Activated naive CD8-positive, alpha-beta T cell treated with anti-CD3 and anti-CD28 coated beads, Interleukin-2, amount 50 U/mL, for 24 hours (primary cell): ENCODE data around the gene QRFPR.
A peak's percentile ranks its signal among the peaks of the same experiment; 100 is the strongest.

ENCODE experiments used
- ATAC-seq: fragments of 150-1000 bp; cut with Tn5 transposase; one replicate; pipeline ENCODE4 v1.10.0; 2021
- DNase-seq: peaks from one replicate; pipeline ENCODE4 v3.0.0; 2021
- H3K27ac Mint-ChIP-seq: one replicate; pipeline ENCODE4 v1.8.0; 2021; ENCODE audit warnings: mild to moderate bottlenecking, mixed read lengths
- H3K27me3 Mint-ChIP-seq: one replicate; pipeline ENCODE4 v1.8.0; 2021; ENCODE audit warnings: mixed read lengths
- H3K36me3 Mint-ChIP-seq: one replicate; pipeline ENCODE4 v1.8.0; 2021; ENCODE audit warnings: low read depth, mixed read lengths
- H3K4me1 Mint-ChIP-seq: one replicate; pipeline ENCODE4 v1.8.0; 2021; ENCODE audit warnings: mixed read lengths
- H3K4me3 Mint-ChIP-seq: one replicate; pipeline ENCODE4 v1.8.0; 2021; ENCODE audit warnings: mild to moderate bottlenecking, moderate library complexity, mixed read lengths
- H3K9me3 Mint-ChIP-seq: one replicate; pipeline ENCODE4 v1.8.0; 2021; ENCODE audit warnings: mixed read lengths

The QRFPR gene

DNA sequence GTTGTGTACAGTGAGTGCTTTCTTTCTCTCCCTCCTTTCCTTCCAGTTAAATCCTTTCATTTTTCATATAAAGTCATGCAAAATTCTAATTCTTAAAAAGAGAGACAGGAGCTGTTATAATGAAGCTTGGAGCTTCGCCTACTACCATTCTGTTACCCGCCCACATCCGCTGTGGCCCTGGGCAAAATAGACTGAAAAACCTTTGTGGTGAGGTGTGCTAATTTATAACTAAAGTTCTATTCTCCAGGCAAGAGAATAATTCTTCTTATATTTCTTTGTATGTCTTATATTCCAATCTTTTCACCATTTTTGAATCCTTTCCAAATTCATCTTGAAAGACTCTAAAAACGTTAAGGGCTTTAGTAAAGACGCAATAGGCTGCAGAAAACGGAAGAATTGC is 7.0 kb downstream of the QRFPR start:
- Mint-ChIP-seq H3K27me3 (peaks cover 25% of the 10 kb centered on the region), H3K9me3 (no peaks in the 10 kb centered on the region)

DNA sequence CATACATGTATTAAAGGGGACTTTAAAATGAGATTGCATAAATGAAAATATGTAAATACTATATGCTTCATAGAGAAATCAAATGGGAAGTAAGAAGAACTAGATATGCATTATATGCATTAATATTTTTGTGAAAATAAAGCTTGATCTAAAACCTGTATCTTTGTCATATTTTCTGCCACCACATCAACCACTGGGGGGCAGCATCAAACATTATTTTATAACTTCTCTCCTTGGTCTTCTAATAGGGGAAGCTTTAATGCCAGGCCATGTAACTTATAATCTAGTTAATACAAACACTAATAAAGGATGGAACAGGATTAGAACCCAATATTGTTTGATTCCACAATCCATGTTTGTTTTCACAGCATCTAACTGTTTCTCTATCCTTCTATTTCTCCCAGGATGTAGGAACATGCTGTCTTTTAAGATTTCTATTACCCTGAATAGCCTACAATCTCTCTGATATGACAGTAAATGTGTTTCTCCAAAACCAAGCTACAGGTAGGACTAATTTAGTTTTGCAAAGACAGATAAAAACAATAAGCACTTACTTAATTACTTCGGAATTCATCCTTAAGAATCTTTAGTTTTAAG is 10.0 kb downstream of the QRFPR start:
- DNase-seq (peak; percentile 34), ATAC-seq (no peak)
- no peaks in the 10 kb centered on the region for H3K9me3 Mint-ChIP-seq
- H3K4me1 Mint-ChIP-seq, result no peaks in the 10 kb centered on the region
- H3K27ac Mint-ChIP-seq, result no peak overlapping the region
- H3K36me3 Mint-ChIP-seq, result no peaks in the 10 kb centered on the region
- H3K27me3 Mint-ChIP-seq, result peaks cover 17% of the 10 kb centered on the region
- H3K4me3 Mint-ChIP-seq, result no peak overlapping the region

More for the DNA sequence above, 7.0 kb downstream of the QRFPR start:
- no peak for ATAC-seq
- no peak for DNase-seq
- Mint-ChIP-seq H3K27ac (no peak overlapping the region), H3K36me3 (no peaks in the 10 kb centered on the region), H3K4me3 (no peak overlapping the region), H3K4me1 (no peaks in the 10 kb centered on the region)

DNA sequence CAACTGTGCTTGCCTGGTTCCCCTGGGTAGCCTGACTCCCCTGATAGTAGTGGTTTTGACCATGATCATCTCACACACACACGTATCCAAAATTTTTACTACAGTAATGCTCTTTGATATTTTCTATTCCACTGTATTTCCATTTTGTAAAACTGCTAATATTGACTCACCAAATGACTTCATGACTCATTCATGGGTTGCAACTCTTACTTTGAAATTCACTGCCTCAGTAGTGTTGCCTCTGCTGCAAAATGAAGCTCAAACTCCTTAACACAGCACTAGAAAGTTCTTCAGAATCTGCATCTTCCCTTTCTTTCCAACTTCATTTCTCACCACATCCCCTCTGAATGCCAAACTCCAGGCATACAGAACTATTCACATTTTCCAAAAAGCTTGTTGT is 20.3 kb downstream of the QRFPR start:
- no peak overlapping the region for H3K4me3 Mint-ChIP-seq
- H3K4me1 Mint-ChIP-seq, result peaks cover 2% of the 10 kb centered on the region

DNA sequence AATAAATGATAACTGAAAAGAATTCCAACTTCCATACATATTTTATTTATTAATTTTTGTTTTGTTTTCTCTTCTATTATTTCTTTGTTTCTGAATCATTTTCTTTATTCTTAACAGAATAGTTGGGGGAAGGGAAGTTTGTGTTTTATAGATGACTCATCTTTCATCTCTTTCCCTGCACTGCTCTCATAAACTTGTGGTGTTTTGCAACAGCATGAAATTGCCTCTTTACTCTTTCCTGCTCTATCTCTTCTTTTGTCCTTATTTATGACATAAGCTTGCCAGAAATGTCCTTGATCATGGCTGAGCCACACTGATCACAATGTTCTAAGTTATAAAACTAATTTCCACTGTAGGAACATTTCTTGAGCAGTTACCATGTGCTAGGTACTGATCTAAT is 22.3 kb downstream of the QRFPR start:
- Mint-ChIP-seq H3K27me3 (peaks cover 23% of the 10 kb centered on the region), H3K9me3 (peaks cover 22% of the 10 kb centered on the region), H3K27ac (no peak overlapping the region), H3K4me1 (peaks cover 2% of the 10 kb centered on the region), H3K4me3 (no peak overlapping the region), H3K36me3 (no peaks in the 10 kb centered on the region)
- ATAC-seq (no peak), DNase-seq (no peak)

More for the DNA sequence above, 20.3 kb downstream of the QRFPR start:
- peaks cover 10% of the 10 kb centered on the region for H3K27me3 Mint-ChIP-seq
- no peaks in the 10 kb centered on the region for H3K36me3 Mint-ChIP-seq
- DNase-seq (no peak), ATAC-seq (no peak)
- H3K9me3 Mint-ChIP-seq, result peaks cover 4% of the 10 kb centered on the region
- no peak overlapping the region for H3K27ac Mint-ChIP-seq

DNA sequence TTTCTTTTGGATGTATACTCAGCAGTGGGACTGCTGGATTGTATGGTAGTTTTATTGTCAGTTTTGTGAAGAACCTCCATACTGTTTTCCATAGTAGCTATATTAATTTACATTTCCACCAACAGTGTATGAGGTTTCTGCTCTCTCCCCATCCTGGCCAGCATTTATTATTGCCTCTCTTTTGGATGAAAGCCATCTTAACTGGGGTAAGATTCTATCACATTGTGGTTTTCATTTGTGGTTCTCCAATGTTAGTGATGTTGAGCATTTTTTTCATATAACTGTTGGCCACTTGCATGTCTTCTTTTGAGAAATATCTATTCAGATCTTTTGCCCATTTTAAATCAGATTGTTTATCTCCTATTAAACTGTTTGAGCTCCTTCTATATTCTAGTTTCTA is 27.6 kb downstream of the QRFPR start:
- DNase-seq (no peak), ATAC-seq (no peak)
- Mint-ChIP-seq H3K4me3 (no peak overlapping the region), H3K36me3 (no peaks in the 10 kb centered on the region), H3K27ac (no peak overlapping the region), H3K27me3 (peaks cover 26% of the 10 kb centered on the region), H3K4me1 (no peaks in the 10 kb centered on the region), H3K9me3 (peaks cover 26% of the 10 kb centered on the region)

DNA sequence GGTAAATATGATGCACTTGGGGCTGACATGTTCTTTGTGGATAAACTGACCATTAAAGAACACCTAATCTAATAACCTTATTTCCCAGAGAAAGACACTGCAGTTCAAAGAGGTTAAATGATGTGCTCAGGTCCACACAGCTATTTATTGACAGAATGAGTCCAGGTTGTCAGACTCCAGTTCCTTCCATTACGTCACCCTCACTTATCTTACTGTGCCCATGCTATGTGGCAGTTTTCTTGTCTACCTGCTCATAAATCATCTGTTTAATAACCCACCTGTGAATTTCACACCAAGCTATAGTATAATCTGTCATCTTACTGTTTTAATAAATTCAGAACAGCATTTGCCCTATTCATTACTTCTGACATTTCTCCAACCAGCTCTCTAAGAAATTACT is 36.7 kb downstream of the QRFPR start:
- ATAC-seq, result no peak
- no peak overlapping the region for H3K4me3 Mint-ChIP-seq
- H3K36me3 Mint-ChIP-seq, result no peaks in the 10 kb centered on the region
- no peak for DNase-seq
- peaks cover 9% of the 10 kb centered on the region for H3K27me3 Mint-ChIP-seq
- H3K4me1 Mint-ChIP-seq, result no peaks in the 10 kb centered on the region
- no peaks in the 10 kb centered on the region for H3K9me3 Mint-ChIP-seq
- H3K27ac Mint-ChIP-seq, result no peak overlapping the region

DNA sequence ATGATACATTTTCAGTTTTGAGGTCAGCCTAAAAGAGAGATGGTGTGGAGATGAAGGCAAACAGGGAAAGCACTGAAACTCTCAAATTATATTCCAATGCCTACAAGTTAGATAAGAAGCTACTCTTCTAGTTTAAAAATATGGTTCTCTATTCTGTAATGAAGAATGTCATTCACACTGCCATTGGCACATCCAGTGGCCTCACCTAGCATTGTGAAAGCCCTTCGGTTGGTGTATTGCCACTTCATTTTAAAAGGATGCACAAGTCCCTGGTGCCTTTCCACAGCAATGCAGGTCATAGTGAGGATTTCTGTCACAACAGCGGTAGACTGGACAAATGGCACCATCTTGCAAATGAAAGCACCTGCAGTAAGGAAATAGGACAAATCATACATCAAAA is 40.6 kb downstream of the QRFPR start:
- no peaks in the 10 kb centered on the region for H3K36me3 Mint-ChIP-seq
- no peak overlapping the region for H3K4me3 Mint-ChIP-seq
- peaks cover 15% of the 10 kb centered on the region for H3K27me3 Mint-ChIP-seq
- H3K4me1 Mint-ChIP-seq, result peaks cover 7% of the 10 kb centered on the region
- no peak overlapping the region for H3K27ac Mint-ChIP-seq
- H3K9me3 Mint-ChIP-seq, result no peaks in the 10 kb centered on the region
- DNase-seq (no peak), ATAC-seq (no peak)

DNA sequence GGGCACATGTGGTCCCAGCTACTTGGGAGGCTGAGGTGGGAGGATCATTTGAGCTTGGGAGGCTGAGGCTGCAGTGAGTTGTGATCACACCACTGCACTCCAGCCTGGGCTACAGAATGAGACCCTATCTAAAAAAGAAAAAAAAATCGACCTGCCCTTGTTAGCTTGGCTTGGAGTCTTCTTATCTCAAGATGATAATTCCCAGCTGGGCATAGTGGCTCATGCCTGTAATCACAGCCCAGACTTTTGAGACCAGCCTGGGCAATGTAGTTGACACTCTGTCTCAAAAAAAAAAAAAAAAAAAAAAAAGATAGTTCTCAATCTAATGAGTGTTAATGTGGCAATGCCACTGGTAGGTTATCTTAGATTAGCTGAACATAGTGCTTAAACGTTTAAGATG is 41.0 kb downstream of the QRFPR start:
- H3K4me1 Mint-ChIP-seq, result peaks cover 7% of the 10 kb centered on the region
- DNase-seq (no peak), ATAC-seq (no peak)
- no peak overlapping the region for H3K27ac Mint-ChIP-seq
- no peaks in the 10 kb centered on the region for H3K36me3 Mint-ChIP-seq
- H3K4me3 Mint-ChIP-seq, result no peak overlapping the region
- peaks cover 13% of the 10 kb centered on the region for H3K27me3 Mint-ChIP-seq
- H3K9me3 Mint-ChIP-seq, result no peaks in the 10 kb centered on the region

DNA sequence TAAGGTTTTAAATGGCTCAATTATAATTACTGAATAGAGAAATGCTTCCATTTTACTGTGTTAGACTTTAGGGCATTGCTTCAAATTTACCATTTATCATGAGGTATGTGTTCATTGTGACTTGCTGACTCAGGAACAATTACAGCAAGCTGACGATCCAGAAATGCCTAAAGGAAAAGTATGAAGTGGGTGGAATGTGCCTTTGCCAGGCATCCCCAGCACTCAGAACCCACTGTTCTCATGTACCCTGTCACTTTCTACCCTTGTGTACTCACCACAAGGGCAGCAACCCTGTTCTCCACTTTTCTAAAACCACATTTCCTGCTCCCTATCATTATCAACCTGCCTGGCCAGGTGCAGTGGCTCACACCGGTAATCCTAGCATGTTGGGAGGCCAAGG is 41.5 kb downstream of the QRFPR start:
- Mint-ChIP-seq H3K27me3 (peaks cover 9% of the 10 kb centered on the region), H3K4me3 (no peak overlapping the region), H3K4me1 (peaks cover 7% of the 10 kb centered on the region), H3K36me3 (no peaks in the 10 kb centered on the region), H3K27ac (no peak overlapping the region), H3K9me3 (no peaks in the 10 kb centered on the region)
- ATAC-seq (no peak), DNase-seq (no peak)

DNA sequence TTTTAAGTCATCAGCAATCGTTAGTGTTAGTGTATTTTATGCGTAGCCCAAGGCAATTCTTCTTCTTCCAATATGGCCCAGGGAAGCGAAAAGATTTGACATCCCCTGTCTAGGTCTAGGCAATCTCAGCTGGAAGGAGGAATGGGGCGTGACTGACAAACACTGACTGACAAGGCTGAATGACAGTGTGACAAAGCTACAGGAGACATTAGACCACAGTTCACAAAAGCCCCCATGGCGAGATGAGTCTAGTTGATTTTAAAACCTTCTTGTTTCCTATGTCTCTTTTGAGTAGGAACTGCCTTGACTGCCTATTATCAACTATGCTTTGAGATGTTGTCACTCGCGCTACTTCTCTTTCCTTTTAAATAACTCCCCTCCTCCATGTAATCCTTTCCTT is 42.3 kb downstream of the QRFPR start:
- Mint-ChIP-seq H3K9me3 (no peaks in the 10 kb centered on the region), H3K27ac (no peak overlapping the region), H3K4me3 (no peak overlapping the region), H3K36me3 (no peaks in the 10 kb centered on the region), H3K27me3 (peaks cover 9% of the 10 kb centered on the region), H3K4me1 (peaks cover 7% of the 10 kb centered on the region)
- no peak for DNase-seq
- ATAC-seq, result no peak

DNA sequence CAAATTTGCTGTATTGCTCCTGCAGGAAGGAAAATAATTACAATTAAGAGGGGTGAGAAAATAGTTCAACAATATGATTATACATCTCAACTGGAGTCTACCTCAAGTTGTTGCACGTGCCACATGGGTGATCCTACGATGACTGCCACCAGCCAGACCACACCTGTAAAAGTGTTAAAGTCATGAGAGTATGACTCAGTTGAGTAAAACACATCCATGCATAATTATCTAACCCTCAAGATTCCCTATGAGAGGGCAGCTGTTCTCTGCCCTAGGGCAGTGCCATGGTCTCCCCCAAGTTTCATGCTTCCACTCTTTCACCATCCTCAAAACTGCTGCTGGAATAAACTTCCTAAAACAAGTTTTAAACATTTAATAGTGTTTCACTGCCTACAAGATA is 44.1 kb downstream of the QRFPR start:
- H3K9me3 Mint-ChIP-seq, result no peaks in the 10 kb centered on the region
- DNase-seq, result no peak
- H3K27ac Mint-ChIP-seq, result no peak overlapping the region
- no peaks in the 10 kb centered on the region for H3K36me3 Mint-ChIP-seq
- peak; percentile 76 for ATAC-seq
- no peak overlapping the region for H3K4me3 Mint-ChIP-seq
- peaks cover 12% of the 10 kb centered on the region for H3K27me3 Mint-ChIP-seq
- H3K4me1 Mint-ChIP-seq, result peaks cover 7% of the 10 kb centered on the region

DNA sequence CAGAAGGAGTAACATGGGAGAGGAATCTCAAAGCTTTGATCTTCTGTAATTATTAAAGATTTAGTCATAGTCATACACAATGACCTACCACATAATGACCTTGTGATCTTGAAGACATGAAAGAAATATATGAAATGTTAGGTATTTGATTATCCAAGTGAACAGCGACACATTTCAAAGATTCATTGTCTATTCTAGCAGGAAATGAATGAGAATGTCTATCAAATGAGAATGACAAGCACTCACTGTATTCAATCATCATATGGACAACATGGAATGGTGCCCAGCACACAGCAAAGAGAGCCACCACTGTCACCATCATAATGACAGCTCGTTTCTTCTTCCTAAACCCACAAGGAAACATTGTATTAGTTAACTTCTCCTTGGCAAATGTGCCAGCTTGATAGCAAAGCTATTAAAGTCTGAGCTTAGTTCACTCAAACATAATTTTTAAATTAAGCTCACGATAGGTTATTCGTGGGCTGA is 50.6 kb downstream of the QRFPR start:
- H3K4me3 Mint-ChIP-seq, result no peak overlapping the region
- H3K27ac Mint-ChIP-seq, result no peak overlapping the region
- ATAC-seq (no peak), DNase-seq (no peak)
- no peaks in the 10 kb centered on the region for H3K4me1 Mint-ChIP-seq
- no peaks in the 10 kb centered on the region for H3K9me3 Mint-ChIP-seq
- H3K27me3 Mint-ChIP-seq, result peaks cover 14% of the 10 kb centered on the region
- H3K36me3 Mint-ChIP-seq, result no peaks in the 10 kb centered on the region

DNA sequence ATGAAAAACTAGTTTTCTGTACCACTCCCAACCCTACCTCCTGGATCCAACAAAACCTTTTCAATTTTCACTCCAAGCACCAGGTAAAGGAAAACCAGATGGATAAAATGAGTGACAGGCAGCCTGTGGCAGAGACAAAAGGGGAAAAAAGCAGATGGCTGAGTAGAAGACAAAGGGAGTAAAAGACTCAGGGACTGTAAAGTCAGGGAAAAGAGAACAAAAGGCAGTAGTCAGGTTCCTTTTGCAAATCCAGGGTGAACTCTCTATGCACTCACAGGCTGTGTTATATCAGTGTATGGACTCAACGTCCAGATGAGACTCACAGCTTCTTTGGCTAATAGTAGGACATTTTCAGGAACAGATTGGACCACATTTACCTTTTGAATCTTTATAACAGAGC is 54.2 kb downstream of the QRFPR start:
- H3K4me1 Mint-ChIP-seq, result no peaks in the 10 kb centered on the region

DNA sequence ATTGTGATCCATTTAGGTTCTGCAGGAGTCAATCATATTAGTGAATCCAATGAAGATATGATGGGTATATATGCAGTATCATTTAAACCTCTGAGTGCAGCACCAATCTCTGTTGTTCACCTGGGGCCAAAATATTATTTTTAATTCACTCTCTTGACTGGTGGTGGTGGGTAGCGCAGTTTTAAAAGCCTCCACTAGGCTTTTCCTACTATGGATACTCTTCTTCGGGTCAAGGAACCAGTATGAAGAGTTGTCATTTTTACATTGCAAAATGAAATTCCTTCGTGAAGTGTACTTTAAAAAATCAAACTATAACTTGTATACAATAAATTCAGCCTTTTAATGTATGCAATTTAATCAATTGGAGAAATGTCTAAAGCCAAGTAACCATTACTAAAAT is 56.5 kb downstream of the QRFPR start:
- H3K4me3 Mint-ChIP-seq, result no peak overlapping the region
- no peaks in the 10 kb centered on the region for H3K36me3 Mint-ChIP-seq
- peaks cover 13% of the 10 kb centered on the region for H3K27me3 Mint-ChIP-seq
- no peaks in the 10 kb centered on the region for H3K4me1 Mint-ChIP-seq
- H3K27ac Mint-ChIP-seq, result no peak overlapping the region
- DNase-seq (no peak), ATAC-seq (no peak)
- H3K9me3 Mint-ChIP-seq, result no peaks in the 10 kb centered on the region

More for the DNA sequence above, 54.2 kb downstream of the QRFPR start:
- no peaks in the 10 kb centered on the region for H3K9me3 Mint-ChIP-seq
- no peak overlapping the region for H3K4me3 Mint-ChIP-seq
- no peak overlapping the region for H3K27ac Mint-ChIP-seq
- no peak for DNase-seq
- no peaks in the 10 kb centered on the region for H3K36me3 Mint-ChIP-seq
- peaks cover 13% of the 10 kb centered on the region for H3K27me3 Mint-ChIP-seq
- ATAC-seq, result no peak

DNA sequence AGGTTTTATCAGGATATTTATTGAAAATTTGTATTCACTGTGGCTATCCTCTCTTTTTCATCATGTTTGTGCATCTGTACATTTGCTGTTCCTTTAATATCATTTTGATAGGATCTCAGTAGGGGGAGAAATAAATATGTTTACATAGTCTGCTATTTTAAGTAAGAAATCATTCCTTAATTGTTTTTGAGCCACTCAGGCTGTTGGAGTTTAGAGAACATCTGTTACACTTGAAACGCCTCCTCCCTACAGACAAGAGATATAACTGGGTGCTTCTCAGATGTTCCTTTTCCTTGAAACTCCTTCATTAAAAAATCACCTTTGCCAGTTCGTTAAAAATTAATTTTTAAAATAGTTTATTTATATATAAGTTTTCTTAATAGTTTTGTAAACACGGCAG is 59.4 kb downstream of the QRFPR start:
- H3K27ac Mint-ChIP-seq, result no peak overlapping the region
- no peak overlapping the region for H3K4me3 Mint-ChIP-seq
- peaks cover 11% of the 10 kb centered on the region for H3K9me3 Mint-ChIP-seq

DNA sequence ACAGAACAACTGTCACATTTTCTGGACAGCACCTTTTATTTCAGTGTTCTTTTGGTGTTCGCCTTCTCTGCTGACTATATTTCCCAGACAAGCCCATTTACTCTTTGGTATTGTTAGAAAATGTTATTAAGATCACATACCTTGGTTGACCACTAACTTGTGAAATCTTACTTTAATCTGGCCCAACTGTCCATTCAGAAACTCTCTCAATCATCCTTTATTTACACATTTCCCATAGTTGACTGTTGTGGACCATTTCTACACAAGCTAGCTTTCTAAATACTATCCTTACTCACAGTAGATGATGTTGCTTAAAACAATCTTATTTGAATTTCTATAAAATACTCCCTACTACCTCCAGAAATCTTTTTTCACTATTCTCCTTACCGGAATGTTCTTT is 64.7 kb downstream of the QRFPR start:
- H3K27me3 Mint-ChIP-seq, result peaks cover 19% of the 10 kb centered on the region
- H3K9me3 Mint-ChIP-seq, result peaks cover 11% of the 10 kb centered on the region
- H3K4me1 Mint-ChIP-seq, result no peaks in the 10 kb centered on the region
- H3K36me3 Mint-ChIP-seq, result no peaks in the 10 kb centered on the region
- H3K27ac Mint-ChIP-seq, result no peak overlapping the region
- DNase-seq (no peak), ATAC-seq (no peak)
- no peak overlapping the region for H3K4me3 Mint-ChIP-seq

More for the DNA sequence above, 59.4 kb downstream of the QRFPR start:
- Mint-ChIP-seq H3K4me1 (no peaks in the 10 kb centered on the region), H3K36me3 (no peaks in the 10 kb centered on the region), H3K27me3 (peaks cover 18% of the 10 kb centered on the region)
- ATAC-seq (no peak), DNase-seq (no peak)
